GM12875 (cell line): ENCODE data around the gene GNA12.
A peak's percentile ranks its signal among the peaks of the same experiment; 100 is the strongest.
"Not testable (repeated sequence)": the region's sequence is repeated elsewhere in the genome, so short reads cannot be mapped to it uniquely, and the experiment has no call there.

Source experiments
- H3K4me3 ChIP-seq: one replicate; pipeline ENCODE4 v1.5.1; 2011; ENCODE audit warnings: low read depth, low read length, control low read depth
- TF ChIP-seq, protein P1 (sequence below): IDR thresholded peaks from 2 replicates; pipeline ENCODE4 v1.5.1; 2011; ENCODE audit warnings: low read depth, mild to moderate bottlenecking, control low read depth, inconsistent platforms, low read length, moderate library complexity, borderline replicate concordance; ENCODE audit not compliant: insufficient read depth

GNA12 gene

DNA sequence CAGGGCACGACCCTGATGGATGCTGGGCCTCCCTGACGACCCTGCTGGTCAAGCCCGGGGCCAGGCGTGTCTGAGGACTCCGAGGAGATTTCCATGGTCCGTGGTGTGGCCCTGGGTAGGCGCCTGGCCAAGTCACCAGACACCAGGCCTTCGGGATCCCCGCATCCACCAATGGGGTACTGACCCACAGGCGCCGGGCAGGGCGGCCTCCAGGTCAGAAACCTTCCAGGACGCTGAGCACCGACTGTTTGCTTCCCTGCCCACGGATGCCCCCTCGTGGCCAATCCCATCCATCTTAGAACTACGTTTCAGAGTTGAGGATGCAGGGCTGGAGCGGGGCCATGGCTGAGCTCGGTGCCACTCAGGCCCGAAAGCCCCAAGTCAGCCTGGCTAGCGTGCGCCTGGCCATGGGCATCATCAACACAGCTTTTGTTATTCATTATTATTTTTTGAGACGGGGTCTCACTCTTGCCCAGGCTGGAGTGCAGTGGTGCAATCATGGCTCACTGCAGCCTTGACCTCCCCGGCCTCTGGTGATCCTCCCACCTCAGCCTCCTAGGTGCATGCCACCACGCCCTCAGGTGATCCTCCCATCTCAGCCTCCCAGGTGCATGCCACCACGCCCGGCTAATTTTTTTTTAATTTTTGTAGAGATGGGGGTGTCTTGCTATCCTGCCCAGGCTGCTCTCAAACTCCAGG lies 163.2 kb downstream of the GNA12 start:
- H3K4me3 ChIP-seq, result no peak overlapping the region
- TF ChIP-seq, protein P1, sequence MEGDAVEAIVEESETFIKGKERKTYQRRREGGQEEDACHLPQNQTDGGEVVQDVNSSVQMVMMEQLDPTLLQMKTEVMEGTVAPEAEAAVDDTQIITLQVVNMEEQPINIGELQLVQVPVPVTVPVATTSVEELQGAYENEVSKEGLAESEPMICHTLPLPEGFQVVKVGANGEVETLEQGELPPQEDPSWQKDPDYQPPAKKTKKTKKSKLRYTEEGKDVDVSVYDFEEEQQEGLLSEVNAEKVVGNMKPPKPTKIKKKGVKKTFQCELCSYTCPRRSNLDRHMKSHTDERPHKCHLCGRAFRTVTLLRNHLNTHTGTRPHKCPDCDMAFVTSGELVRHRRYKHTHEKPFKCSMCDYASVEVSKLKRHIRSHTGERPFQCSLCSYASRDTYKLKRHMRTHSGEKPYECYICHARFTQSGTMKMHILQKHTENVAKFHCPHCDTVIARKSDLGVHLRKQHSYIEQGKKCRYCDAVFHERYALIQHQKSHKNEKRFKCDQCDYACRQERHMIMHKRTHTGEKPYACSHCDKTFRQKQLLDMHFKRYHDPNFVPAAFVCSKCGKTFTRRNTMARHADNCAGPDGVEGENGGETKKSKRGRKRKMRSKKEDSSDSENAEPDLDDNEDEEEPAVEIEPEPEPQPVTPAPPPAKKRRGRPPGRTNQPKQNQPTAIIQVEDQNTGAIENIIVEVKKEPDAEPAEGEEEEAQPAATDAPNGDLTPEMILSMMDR, result peak; percentile 75

DNA sequence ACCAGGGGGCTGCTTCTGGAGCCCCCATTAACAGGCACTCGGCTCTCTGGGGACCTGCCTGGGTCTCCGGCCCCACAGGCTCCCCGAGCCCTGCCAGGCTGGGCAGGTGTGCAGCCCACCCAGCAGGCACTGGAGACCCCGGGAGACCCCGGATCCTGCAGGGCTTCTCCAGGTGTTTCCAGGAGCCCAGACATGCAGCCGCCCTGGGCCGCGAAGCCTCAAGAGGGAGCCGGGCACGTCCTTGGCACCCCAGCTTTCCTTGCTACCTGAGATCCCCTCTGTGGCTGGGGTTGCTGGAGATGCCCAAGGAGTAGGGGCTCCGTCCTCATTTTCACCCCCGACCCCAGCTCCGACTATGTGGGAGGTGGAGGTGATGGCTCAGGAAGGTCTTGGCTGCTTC lies 163.9 kb downstream of the GNA12 start:
- TF ChIP-seq, protein P1, result no peak
- no peak overlapping the region for H3K4me3 ChIP-seq

DNA sequence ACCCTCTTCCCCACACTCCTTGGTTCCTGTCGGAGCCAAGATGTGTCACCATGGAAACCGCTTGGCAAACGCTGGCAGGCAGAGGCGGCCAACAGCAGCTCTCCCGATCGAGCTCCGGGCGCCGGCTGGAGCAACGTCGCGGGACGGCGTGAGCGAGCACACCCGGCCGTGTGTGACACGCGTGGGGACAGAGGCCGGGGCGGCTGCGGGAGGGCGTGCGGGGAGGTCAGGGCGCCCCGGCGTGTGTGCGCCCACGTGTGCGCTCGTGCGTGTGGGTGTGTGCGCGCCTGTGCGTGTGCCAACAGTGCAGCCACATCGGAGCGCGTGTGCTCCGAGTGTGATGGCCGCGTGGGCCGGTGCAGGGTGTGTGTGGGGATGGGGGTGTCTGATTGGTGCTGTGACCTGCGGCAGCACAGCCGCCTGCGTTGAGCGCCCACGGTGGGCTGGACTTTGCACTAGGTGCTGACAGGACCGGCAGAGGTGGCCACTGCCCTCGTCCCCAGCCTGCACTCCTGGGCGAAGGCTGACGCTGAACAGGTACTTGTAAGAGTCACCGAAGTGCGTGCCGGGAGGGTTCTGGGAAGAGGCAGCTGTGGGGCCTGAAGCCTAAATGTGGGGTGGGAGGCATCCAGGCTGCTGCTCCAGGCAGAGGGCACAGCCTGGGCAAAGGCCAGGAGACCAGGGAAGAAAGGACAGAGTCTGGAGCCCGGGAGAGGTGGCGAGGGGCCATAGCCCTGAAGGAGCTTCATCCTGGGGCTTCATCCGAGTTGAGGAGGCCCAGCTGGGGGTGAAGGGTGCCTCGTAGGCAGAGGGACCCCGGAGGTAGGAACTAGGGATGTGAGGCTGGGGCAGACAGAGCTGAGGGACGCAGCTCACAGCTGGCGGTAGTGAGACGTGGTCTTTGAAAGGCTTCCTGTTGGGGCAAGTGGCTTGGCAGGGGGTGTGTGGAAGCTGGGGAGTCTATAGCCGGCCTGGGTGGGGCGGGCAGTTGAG lies 164.7 kb downstream of the GNA12 start:
- H3K4me3 ChIP-seq, result not testable (repeated sequence)

DNA sequence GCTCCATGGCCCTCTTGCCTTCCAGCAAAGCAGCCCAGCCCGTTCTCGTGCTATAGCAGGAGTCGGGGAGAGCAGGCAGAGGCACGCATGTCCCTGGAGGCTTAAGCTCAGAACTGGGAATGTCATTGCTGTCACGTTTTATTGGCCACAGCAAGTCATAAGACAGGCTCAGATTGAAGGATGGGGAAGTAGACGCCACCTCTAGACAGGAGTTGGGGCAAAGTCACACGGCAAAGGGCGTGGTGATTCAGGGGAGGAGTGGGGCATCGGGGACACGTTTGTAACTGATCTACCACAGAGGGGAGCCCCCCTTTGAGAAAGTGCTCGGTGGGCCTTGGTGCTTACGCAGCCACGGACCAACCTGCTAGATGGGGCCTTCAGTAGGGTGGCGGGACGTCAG lies 165.7 kb downstream of the GNA12 start:
- H3K4me3 ChIP-seq, result not testable (repeated sequence)
